IMR-90 (cell line): ENCODE measurements around the gene EPB41L5. TPM values are rescaled to one million over a fixed set of nuclear protein-coding genes. Genes with fewer than 3 reads are reported as not detected.

Experiments
- ATAC-seq: fragments of 200-7000 bp; cut with Tn5 transposase; 2 replicates; pipeline ENCODE4 v1.9.1; 2020; ENCODE audit warnings: low read depth, mild to moderate bottlenecking, moderate library complexity
- BruUV-seq: library from RNA; stranded (reverse); fragments of 400-500 nt; replicated peaks from 2 replicates; lab custom pipeline; 2021; lab: Mats Ljungman, UMichigan
- CTCF ChIA-PET: fragments of 300-600 bp; formaldehyde crosslinking; extraction: SDS; loops from one replicate; lab custom pipeline; 2021; ENCODE audit warnings: antibody characterized with exemption; lab: Yijun Ruan, JAX
- POLR2A ChIA-PET: fragments of 300-600 bp; sonication (Branson Sonifier 250); formaldehyde crosslinking; loops from one replicate; lab custom pipeline; 2022; ENCODE audit warnings: antibody characterized with exemption; ENCODE audit not compliant: unreplicated experiment; lab: Charles Lee
- DNase-seq: peaks from one replicate; pipeline ENCODE4 v3.0.0; 2013
- H2AFZ ChIP-seq: replicated peaks from 2 replicates; pipeline ENCODE3; 2013; ENCODE audit warnings: low read length, mild to moderate bottlenecking; ENCODE audit not compliant: poor library complexity
- H2AK5ac ChIP-seq: 2 replicates; pipeline ENCODE4 v1.6.1; 2013; ENCODE audit warnings: low read depth, low read length, inconsistent platforms
- H2AK9ac ChIP-seq: replicated peaks from 2 replicates; pipeline ENCODE3; 2013; ENCODE audit warnings: mild to moderate bottlenecking, low read depth, low read length, moderate library complexity; ENCODE audit not compliant: poor library complexity
- H2BK120ac ChIP-seq: 2 replicates; pipeline ENCODE4 v1.6.1; 2013; ENCODE audit warnings: low read depth, low read length, inconsistent platforms
- H2BK15ac ChIP-seq: 3 replicates; pipeline ENCODE4 v1.6.1; 2013; ENCODE audit warnings: low read depth, low read length, inconsistent platforms
- H2BK20ac ChIP-seq: 2 replicates; pipeline ENCODE4 v1.6.1; 2013; ENCODE audit warnings: low read depth, mild to moderate bottlenecking, inconsistent platforms, low read length, moderate library complexity
- H2BK5ac ChIP-seq: 2 replicates; pipeline ENCODE4 v1.6.1; 2013; ENCODE audit warnings: mild to moderate bottlenecking, low read depth, low read length, inconsistent platforms; ENCODE audit not compliant: poor library complexity, severe bottlenecking
- H3K14ac ChIP-seq: replicated peaks from 2 replicates; pipeline ENCODE4 v1.6.1; 2013; ENCODE audit warnings: low read depth, low read length, inconsistent platforms
- H3K18ac ChIP-seq: 2 replicates; pipeline ENCODE4 v1.6.1; 2013; ENCODE audit warnings: low read depth, low read length, control low read depth
- H3K23ac ChIP-seq: 2 replicates; pipeline ENCODE4 v1.6.1; 2013; ENCODE audit warnings: low read depth, low read length, inconsistent platforms
- H3K27ac ChIP-seq: 2 replicates; pipeline ENCODE4 v1.5.1; 2013; ENCODE audit warnings: mild to moderate bottlenecking, control low read depth, low read length; ENCODE audit not compliant: insufficient read depth
- H3K27me3 ChIP-seq: 2 replicates; pipeline ENCODE4 v1.6.1; 2013; ENCODE audit warnings: low read length; ENCODE audit not compliant: control insufficient read depth, insufficient read depth
- H3K36me3 ChIP-seq: 2 replicates; pipeline ENCODE4 v1.6.1; 2013; ENCODE audit warnings: low read length, mixed read lengths; ENCODE audit not compliant: control insufficient read depth, insufficient read depth
- H3K4ac ChIP-seq: 2 replicates; pipeline ENCODE4 v1.6.1; 2013; ENCODE audit warnings: low read depth, low read length, inconsistent platforms
- H3K4me1 ChIP-seq: 2 replicates; pipeline ENCODE4 v1.6.1; 2013; ENCODE audit warnings: low read length, mixed read lengths; ENCODE audit not compliant: control insufficient read depth, insufficient read depth
- H3K4me2 ChIP-seq: 2 replicates; pipeline ENCODE4 v1.6.1; 2013; ENCODE audit warnings: low read depth, mild to moderate bottlenecking, control low read depth, low read length, moderate library complexity
- H3K4me3 ChIP-seq: 2 replicates; pipeline ENCODE4 v1.5.1; 2013; ENCODE audit warnings: low read depth, mild to moderate bottlenecking, control low read depth, low read length, moderate library complexity; ENCODE audit not compliant: insufficient read depth
- H3K56ac ChIP-seq: 2 replicates; pipeline ENCODE4 v1.6.1; 2013; ENCODE audit warnings: low read length, inconsistent platforms; ENCODE audit not compliant: insufficient read depth; ENCODE audit errors: extremely low read depth
- H3K79me1 ChIP-seq, 2 experiments: 2 replicates each; pipeline ENCODE4 v1.6.1; 2013; ENCODE audit warnings: low read length in 2 of 2, inconsistent platforms in 1 of 2, low read depth in 1 of 2
- H3K9ac ChIP-seq: 2 replicates; pipeline ENCODE4 v1.6.1; 2013; ENCODE audit warnings: low read depth, low read length, control low read depth
- H3K9me1 ChIP-seq: 2 replicates; pipeline ENCODE4 v1.6.1; 2013; ENCODE audit warnings: low read length, inconsistent platforms; ENCODE audit not compliant: insufficient read depth
- H3K9me3 ChIP-seq: 2 replicates; pipeline ENCODE4 v1.6.1; 2013; ENCODE audit warnings: low read length; ENCODE audit not compliant: control insufficient read depth, insufficient read depth
- H4K20me1 ChIP-seq: 2 replicates; pipeline ENCODE4 v1.6.1; 2013; ENCODE audit warnings: low read length, inconsistent platforms; ENCODE audit not compliant: insufficient read depth
- H4K5ac ChIP-seq: 2 replicates; pipeline ENCODE4 v1.6.1; 2013; ENCODE audit warnings: mild to moderate bottlenecking, low read depth, low read length, control low read depth
- H4K8ac ChIP-seq, 2 experiments: 2 replicates each; pipeline ENCODE4 v1.6.1; 2013; ENCODE audit warnings: low read depth in 2 of 2, low read length in 2 of 2, control low read depth in 1 of 2, inconsistent platforms in 1 of 2
- H4K91ac ChIP-seq: 2 replicates; pipeline ENCODE4 v1.6.1; 2013; ENCODE audit warnings: low read depth, low read length, inconsistent platforms; ENCODE audit not compliant: insufficient read depth
- BHLHE40 ChIP-seq: fragments of 150-350 bp; IDR thresholded peaks from 2 replicates; pipeline ENCODE4 v1.6.1; 2016; ENCODE audit warnings: mild to moderate bottlenecking, low read depth, low read length
- CEBPB ChIP-seq: IDR thresholded peaks from 2 replicates; pipeline ENCODE4 v1.6.1; 2012; ENCODE audit warnings: low read depth, low read length, improper control_type of control experiment
- CHD1 ChIP-seq: IDR thresholded peaks from 2 replicates; pipeline ENCODE4 v1.6.1; 2012; ENCODE audit warnings: low read depth, low read length, improper control_type of control experiment
- ELK1 ChIP-seq: fragments of 150-350 bp; IDR thresholded peaks from 2 replicates; pipeline ENCODE4 v1.6.1; 2016; ENCODE audit warnings: low read depth, mild to moderate bottlenecking, low read length, moderate library complexity, borderline replicate concordance
- FOS ChIP-seq: fragments of 150-350 bp; IDR thresholded peaks from 2 replicates; pipeline ENCODE4 v1.6.1; 2016; ENCODE audit warnings: low read depth, low read length
- MAFK ChIP-seq: IDR thresholded peaks from 2 replicates; pipeline ENCODE4 v1.6.1; 2012; ENCODE audit warnings: low read depth, low read length, improper control_type of control experiment
- MAZ ChIP-seq: IDR thresholded peaks from 2 replicates; pipeline ENCODE4 v1.6.1; 2012; ENCODE audit warnings: low read depth, mild to moderate bottlenecking, low read length, improper control_type of control experiment, moderate library complexity, borderline replicate concordance
- MXI1 ChIP-seq: IDR thresholded peaks from 2 replicates; pipeline ENCODE4 v1.6.1; 2012; ENCODE audit warnings: low read depth, mild to moderate bottlenecking, low read length, moderate library complexity, borderline replicate concordance
- POLR2A ChIP-seq: IDR thresholded peaks from 2 replicates; pipeline ENCODE4 v1.6.1; 2012; ENCODE audit warnings: mild to moderate bottlenecking, low read depth, low read length
- RAD21 ChIP-seq: IDR thresholded peaks from 2 replicates; pipeline ENCODE4 v1.6.1; 2012; ENCODE audit warnings: low read length, improper control_type of control experiment
- RFX5 ChIP-seq: IDR thresholded peaks from 2 replicates; pipeline ENCODE4 v1.8.0; 2012; ENCODE audit warnings: low read depth, mild to moderate bottlenecking, low read length, moderate library complexity
- SMC3 ChIP-seq: fragments of 150-350 bp; IDR thresholded peaks from 2 replicates; pipeline ENCODE4 v1.6.1; 2016; ENCODE audit warnings: low read depth, mild to moderate bottlenecking, antibody characterized with exemption, low read length, moderate library complexity
- USF2 ChIP-seq: fragments of 150-350 bp; IDR thresholded peaks from 2 replicates; pipeline ENCODE4 v1.6.1; 2017; ENCODE audit warnings: mild to moderate bottlenecking, antibody characterized with exemption, low read length, low read depth
- WGBS, 2 experiments: methylation state at CpG; one replicate each; pipeline versions ENCODE4 v1.1.5 to v1.1.7; 2013; ENCODE audit warnings: missing lambda C conversion rate in 2 of 2; ENCODE audit not compliant: insufficient read length in 1 of 2; ENCODE audit errors: extremely low coverage in 2 of 2; 5-methylcytosine and 5-hydroxymethylcytosine counted together
- dilution Hi-C: fragments of 300-500 bp; cut with HindIII; formaldehyde crosslinking; loops from one replicate; pipeline ENCODE4 v1.14.3; 2018; ENCODE audit warnings: low sequenced_read_pairs; ENCODE audit not compliant: unreplicated experiment
- in situ Hi-C: fragments of 300-500 bp; cut with MboI; formaldehyde crosslinking; loops from 3 replicates; pipeline ENCODE4 v1.14.3; 2019; ENCODE audit warnings: low sequenced_read_pairs, inconsistent platforms, mixed read lengths
- intact Hi-C: fragments of 100-400 bp; cut with micrococcal nuclease; formaldehyde crosslinking; loops from 2 replicates; pipeline ENCODE4 v1.10.0; 2022
- polyA plus RNA-seq, 3 experiments: library from polyadenylated mRNA; depleted of rRNA; stranded (reverse); fragments of >200 nt; gene quantifications; 2 replicates each; pipeline ENCODE4 v1.2.3, GENCODE V29; 2012; ENCODE audit warnings: low replicate concordance in 1 of 3
- total RNA-seq: library from RNA; depleted of rRNA; stranded (reverse); fragments of >200 nt; gene quantifications from 2 replicates; pipeline ENCODE4 v1.2.3, GENCODE V29; 2012

Gene EPB41L5
- total and polyA plus RNA-seq, 2 of the 4 experiments (the other 2 are of a cell fraction) = 5.1 to 10.6 TPM

- WGBS, 2 experiments = no CpG with 5 or more reads among the region's 5 CpGs
Observed at GRCh38 chr2:120219766-120220165, 206.9 kb downstream of the EPB41L5 start.

More at GRCh38 chr2:120219766-120220165, 206.9 kb downstream of the EPB41L5 start:
- Histone ChIP-seq H2AFZ (no peak overlapping the region), H3K56ac (no peak overlapping the region), H3K4me1 (peaks cover 12% of the 10 kb centered on the region), H4K20me1 (no peaks in the 10 kb centered on the region), H3K4me3 (no peak overlapping the region), H2BK20ac (no peak overlapping the region), H3K27me3 (no peaks in the 10 kb centered on the region), H3K4ac (no peak overlapping the region), H2BK15ac (no peak overlapping the region), H4K91ac (no peak overlapping the region), H3K27ac (no peak overlapping the region), H3K18ac (no peak overlapping the region), H3K23ac (no peak overlapping the region), H3K9me3 (peaks cover 7% of the 10 kb centered on the region), H2BK120ac (no peak overlapping the region), H3K9ac (no peak overlapping the region), H2BK5ac (no peak overlapping the region), H3K14ac (no peak overlapping the region), H4K8ac (no peak overlapping the region), H2AK5ac (no peak overlapping the region), H2AK9ac (no peak overlapping the region), H3K9me1 (peaks cover 8% of the 10 kb centered on the region; the same call in 1 of the 2 replicates), H3K79me1 (peaks cover 27 to 38% of the 10 kb centered on the region in 2 experiments), H4K5ac (no peak overlapping the region), H3K4me2 (no peak overlapping the region), H3K36me3 (peaks cover 7% of the 10 kb centered on the region; the same call in 1 of the 2 replicates)
- DNase-seq (no peak), ATAC-seq (no peak)
- intact Hi-C loops (no loop called here), dilution Hi-C loops (no loop called here), in situ Hi-C loops (no loop called here)
- BruUV-seq = no TSS peak
- ChIA-PET POLR2A (no interaction called here), CTCF (interaction anchor here (1.1 kb wide), 1 partner anchor 93 kb away, joined by 3 read pairs; no protein-coding TSS in a partner anchor)
- TF ChIP-seq RAD21 (no peak), USF2 (no peak), MAZ (no peak), MAFK (no peak), FOS (no peak), ELK1 (no peak), BHLHE40 (no peak), SMC3 (no peak), CHD1 (no peak), MXI1 (no peak), CEBPB (no peak), POLR2A (no peak), RFX5 (no peak)
